IPS-11a (cell line): ENCODE data around the gene BCR.
"Not testable (repeated sequence)": the region's sequence is repeated elsewhere in the genome, so short reads cannot be mapped to it uniquely, and the experiment has no call there.

Experiments
- H3K4me3 ChIP-seq: one replicate; pipeline ENCODE4 v1.5.1; 2013; ENCODE audit warnings: low read depth, low read length, control low read depth

BCR gene

DNA sequence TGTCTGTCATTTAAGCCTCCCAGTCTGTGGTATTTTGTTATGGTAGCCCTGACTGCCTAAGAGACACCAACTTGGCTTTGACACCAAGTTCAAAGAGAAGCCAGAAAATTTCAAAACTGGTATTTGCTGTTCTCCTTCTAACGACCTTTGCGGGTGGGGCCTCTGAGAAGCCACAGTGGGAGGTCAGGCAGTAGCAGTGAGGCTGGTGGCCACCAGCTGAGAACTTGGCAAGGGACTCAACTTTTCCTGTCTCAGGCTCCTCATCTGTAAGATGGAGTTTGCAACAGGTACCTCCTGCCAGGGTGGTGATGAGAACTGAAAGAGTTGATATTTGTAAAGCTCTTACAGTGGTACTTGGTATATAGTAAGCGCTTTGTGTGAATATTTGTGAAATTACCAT is 183.4 kb downstream of the BCR start:
- no peak overlapping the region for H3K4me3 ChIP-seq

DNA sequence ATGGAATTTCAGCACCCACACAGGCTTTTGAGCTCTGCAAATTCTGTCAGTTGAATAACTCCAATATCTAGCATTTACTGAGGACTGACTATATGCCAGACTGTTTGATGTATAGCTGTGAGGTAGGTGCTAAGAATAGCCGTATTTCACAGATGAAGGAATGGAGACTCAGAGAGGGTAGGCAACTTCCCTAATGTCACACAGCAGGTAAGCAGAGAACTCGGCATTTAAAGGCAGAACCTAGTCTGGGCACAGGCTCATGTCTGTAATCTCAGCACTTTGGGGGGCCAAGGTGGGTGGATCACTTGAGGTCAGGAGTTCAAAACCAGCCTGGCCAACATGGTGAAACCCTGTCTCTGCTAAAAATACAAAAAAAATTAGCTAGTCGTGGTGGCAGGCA is 184.1 kb downstream of the BCR start:
- H3K4me3 ChIP-seq: no peak overlapping the region

DNA sequence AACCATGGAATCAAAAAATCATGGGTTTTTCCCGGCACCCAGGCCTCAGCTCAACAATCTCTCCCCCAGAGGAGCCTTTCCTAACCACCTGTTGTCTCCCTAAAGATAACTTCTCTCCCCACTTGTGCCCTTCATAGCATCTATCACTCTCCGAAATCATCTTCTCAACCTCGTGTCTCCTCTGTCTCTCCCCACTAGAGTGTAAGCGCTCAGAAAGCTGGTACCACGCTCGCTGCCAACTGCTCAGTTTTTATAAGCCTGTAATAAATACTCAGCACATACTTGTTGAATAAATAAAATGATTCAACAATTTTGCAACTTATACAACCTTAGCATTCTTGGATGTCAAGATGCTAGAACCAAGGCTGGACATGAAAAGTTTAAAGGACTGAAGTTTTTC is 185.2 kb downstream of the BCR start:
- H3K4me3 ChIP-seq: no peak overlapping the region

DNA sequence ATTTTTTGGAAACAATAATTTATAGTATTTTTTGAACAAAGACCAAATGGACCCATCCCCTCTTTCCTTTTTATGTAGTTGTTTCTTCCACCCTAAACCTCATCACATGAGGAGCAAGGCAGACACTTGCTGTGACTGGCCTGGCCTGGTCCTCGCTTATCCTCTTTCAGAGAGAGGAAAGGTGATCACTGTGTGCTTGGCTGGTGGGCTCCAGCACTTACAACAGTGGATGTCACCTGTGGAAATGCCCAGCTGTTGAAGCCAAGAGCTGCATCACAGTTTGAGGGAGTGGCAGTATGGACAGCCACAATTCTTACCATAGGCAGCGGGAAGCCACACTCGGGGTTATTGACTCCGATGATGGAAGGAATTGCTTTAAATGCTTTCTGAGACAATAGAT is 185.7 kb downstream of the BCR start:
- H3K4me3 ChIP-seq: no peak overlapping the region

DNA sequence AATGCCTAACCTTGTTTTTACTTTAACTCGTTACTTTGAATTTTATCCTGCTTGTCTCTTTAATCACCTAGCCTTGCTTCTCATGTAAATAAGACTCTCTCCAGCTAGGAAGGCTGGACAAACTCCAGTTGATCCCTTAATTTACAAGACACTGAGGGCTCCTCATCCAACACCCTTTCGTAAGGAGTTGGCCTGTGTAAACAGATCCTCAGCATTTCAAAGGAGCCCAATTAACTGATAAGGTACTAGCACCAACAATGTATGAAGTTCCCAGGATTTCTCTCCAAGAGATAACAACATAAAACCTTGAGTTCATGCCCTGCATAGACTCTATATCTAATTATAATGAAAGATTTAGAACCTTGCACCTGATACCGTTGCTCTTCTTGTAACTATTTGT is 186.9 kb downstream of the BCR start:
- not testable (repeated sequence) for H3K4me3 ChIP-seq
